Glutamatergic neuron (in vitro differentiated cells): ENCODE measurements around the gene UBE2G2. TPM values are rescaled to one million over a fixed set of nuclear protein-coding genes. Genes with fewer than 3 reads are reported as not detected.

ENCODE experiments used
- DNase-seq: peaks from one replicate; pipeline ENCODE4 v3.0.0; 2022
- H3K27ac Mint-ChIP-seq: one replicate; pipeline ENCODE4 v1.8.0; 2020; ENCODE audit warnings: mild to moderate bottlenecking, mixed read lengths, inconsistent platforms; ENCODE audit not compliant: unreplicated experiment
- H3K27me3 Mint-ChIP-seq: one replicate; pipeline ENCODE4 v1.8.0; 2020; ENCODE audit warnings: mild to moderate bottlenecking, moderate library complexity, mixed read lengths, inconsistent platforms; ENCODE audit not compliant: unreplicated experiment
- H3K36me3 Mint-ChIP-seq: one replicate; pipeline ENCODE4 v1.8.0; 2020; ENCODE audit warnings: mild to moderate bottlenecking, mixed read lengths, inconsistent platforms; ENCODE audit not compliant: unreplicated experiment
- H3K4me1 Mint-ChIP-seq: one replicate; pipeline ENCODE4 v1.8.0; 2020; ENCODE audit warnings: mild to moderate bottlenecking, low read depth, mixed read lengths, inconsistent platforms; ENCODE audit not compliant: unreplicated experiment
- H3K4me3 Mint-ChIP-seq: one replicate; pipeline ENCODE4 v1.8.0; 2020; ENCODE audit warnings: mild to moderate bottlenecking, mixed read lengths, inconsistent platforms; ENCODE audit not compliant: unreplicated experiment
- H3K9me3 Mint-ChIP-seq: one replicate; pipeline ENCODE4 v1.8.0; 2020; ENCODE audit warnings: mild to moderate bottlenecking, moderate library complexity, mixed read lengths, inconsistent platforms; ENCODE audit not compliant: unreplicated experiment
- total RNA-seq: library from RNA; stranded (reverse); fragmentation: NEBNext Ultra II Directional; extraction: Animal tissue kit (Norgen Biotek cat#: 25700); gene quantifications from one replicate; pipeline ENCODE4 v1.2.1, GENCODE V29; 2021; ENCODE audit not compliant: unreplicated experiment
- TF ChIP-seq, protein P1 (sequence below): fragments of 200-600 bp; sonication (generic); IDR thresholded peaks from one replicate; pipeline ENCODE4 v1.5.0; 2021; ENCODE audit not compliant: partially characterized antibody, unreplicated experiment

The UBE2G2 gene
- total RNA-seq, 1 donor from 2014 or later = 77.7 TPM

DNA sequence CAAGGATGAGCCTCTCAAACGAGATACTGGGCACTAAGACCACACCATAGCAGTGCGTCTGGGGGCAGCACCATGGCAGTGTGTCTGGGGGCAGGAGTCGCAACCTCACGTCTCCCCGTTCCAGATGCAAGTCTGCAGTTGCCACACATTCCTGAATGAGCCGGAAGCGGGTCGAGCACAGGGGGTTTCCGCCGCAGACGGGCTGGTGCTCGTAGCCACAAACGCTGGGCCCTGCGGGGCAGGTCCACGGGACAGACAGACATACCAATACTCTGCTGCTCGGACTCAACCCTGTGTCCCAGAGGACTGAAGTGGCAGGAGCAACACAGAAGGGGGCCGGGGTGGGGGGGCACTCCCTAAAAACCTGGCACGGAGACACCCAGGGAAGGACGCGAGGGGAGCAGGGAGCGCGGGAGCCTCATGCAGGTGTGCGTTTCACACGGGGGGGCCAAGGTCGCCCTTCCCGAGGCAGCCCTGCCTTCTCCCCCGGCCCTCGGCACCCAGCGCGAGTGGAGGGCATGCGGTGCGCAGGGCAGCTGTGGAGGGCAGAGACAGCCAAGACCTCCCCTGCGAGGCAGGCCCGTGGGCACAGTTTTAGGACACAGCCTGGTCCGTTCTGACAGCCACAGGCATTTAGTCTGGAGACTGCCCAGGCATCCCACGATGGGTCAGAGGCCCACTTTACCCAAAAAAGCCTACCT, 47.4 kb upstream of the UBE2G2 start:
- TF ChIP-seq, protein P1, sequence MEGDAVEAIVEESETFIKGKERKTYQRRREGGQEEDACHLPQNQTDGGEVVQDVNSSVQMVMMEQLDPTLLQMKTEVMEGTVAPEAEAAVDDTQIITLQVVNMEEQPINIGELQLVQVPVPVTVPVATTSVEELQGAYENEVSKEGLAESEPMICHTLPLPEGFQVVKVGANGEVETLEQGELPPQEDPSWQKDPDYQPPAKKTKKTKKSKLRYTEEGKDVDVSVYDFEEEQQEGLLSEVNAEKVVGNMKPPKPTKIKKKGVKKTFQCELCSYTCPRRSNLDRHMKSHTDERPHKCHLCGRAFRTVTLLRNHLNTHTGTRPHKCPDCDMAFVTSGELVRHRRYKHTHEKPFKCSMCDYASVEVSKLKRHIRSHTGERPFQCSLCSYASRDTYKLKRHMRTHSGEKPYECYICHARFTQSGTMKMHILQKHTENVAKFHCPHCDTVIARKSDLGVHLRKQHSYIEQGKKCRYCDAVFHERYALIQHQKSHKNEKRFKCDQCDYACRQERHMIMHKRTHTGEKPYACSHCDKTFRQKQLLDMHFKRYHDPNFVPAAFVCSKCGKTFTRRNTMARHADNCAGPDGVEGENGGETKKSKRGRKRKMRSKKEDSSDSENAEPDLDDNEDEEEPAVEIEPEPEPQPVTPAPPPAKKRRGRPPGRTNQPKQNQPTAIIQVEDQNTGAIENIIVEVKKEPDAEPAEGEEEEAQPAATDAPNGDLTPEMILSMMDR = no peak
- H3K27me3 Mint-ChIP-seq = peaks cover 12% of the 10 kb centered on the region
- no peak overlapping the region for H3K4me3 Mint-ChIP-seq
- no peak overlapping the region for H3K27ac Mint-ChIP-seq
- peaks cover 5% of the 10 kb centered on the region for H3K4me1 Mint-ChIP-seq
- no peak for DNase-seq
- H3K9me3 Mint-ChIP-seq = peaks cover 5% of the 10 kb centered on the region
- H3K36me3 Mint-ChIP-seq = no peaks in the 10 kb centered on the region

DNA sequence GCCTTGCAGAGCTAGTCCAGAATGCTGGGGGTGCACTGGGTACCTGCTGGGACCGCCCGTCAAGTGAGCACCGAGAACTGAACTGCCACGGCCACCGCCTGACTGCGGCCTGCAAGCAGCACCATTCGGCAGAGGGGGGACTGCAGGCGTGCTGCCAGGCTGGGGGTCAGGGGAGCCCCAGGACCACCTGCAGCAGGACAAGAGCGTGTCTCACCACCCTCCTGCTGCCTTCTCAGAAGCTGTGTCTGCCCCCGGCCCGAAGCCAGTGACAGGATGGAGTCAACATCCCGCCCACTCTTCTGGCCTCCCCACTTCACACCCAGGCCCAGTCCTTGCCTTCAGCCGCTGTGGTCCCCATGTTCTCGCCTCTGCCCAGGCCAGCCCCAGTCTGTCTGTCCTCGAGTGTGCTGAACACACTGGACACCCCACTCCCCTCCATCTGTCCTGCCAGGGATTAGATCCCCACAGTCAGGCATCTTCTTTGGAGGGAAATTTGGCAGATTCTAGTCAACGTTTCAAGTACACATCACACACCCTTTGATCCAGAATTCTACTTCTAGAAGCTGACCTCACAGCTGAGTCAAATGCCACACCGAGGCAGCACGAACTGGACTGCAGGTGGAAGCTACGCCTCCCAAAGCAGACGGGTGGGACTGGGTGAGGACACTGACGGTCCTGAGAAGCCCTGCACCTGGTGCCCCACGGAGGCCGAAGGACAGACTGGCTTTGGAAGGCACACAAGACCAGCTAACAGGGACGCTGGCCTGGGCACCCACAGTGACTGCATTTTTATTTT, 45.8 kb upstream of the UBE2G2 start:
- TF ChIP-seq, protein P1 = no peak
- Mint-ChIP-seq H3K27me3 (peaks cover 10% of the 10 kb centered on the region), H3K36me3 (no peaks in the 10 kb centered on the region), H3K9me3 (peaks cover 6% of the 10 kb centered on the region), H3K4me1 (peaks cover 5% of the 10 kb centered on the region), H3K4me3 (no peak overlapping the region), H3K27ac (no peak overlapping the region)
- no peak for DNase-seq

DNA sequence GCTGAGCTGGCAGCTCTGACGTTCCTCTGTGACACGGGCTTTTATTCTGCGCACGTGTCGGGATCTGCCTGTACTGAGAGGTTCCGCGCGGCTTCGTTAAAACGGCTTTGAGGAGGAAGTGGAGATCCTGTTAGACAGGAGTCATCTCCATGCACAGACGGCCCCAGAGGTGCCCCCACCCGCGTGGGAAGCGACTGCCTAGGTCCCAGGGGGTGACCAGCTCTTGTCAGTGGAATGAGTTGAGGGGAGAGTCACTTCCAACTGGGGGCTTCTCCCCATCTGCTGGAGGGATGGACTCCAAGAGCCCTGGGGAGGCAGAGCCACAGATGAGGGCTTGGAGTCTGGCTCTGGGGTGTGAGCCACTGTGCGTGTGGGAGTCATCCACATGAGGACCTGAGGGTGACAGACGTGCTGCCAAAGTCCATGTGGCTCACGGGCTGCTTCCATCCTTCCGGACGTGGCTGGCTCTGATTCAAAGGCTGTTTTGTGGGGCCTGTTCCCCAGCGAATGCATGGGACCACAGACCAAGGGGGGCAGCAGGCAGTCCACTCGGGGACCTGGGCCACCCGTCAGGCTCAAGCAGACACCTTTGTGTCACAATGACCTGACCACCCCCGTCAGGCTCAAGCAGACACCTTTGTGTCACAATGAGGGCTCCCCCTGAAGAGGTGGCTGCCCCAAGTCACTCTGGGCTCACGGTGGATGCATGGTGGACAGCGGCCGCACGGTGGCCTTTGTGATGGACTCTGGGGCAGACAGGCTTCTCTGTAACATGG, 45.1 kb upstream of the UBE2G2 start:
- peaks cover 6% of the 10 kb centered on the region for H3K9me3 Mint-ChIP-seq
- peak overlapping the region; percentile 61 for H3K4me3 Mint-ChIP-seq
- H3K27me3 Mint-ChIP-seq = peaks cover 10% of the 10 kb centered on the region
- DNase-seq = no peak
- H3K4me1 Mint-ChIP-seq = peaks cover 5% of the 10 kb centered on the region
- peak overlapping the region; percentile 59 for H3K27ac Mint-ChIP-seq
- no peaks in the 10 kb centered on the region for H3K36me3 Mint-ChIP-seq
- TF ChIP-seq, protein P1 = no peak

DNA sequence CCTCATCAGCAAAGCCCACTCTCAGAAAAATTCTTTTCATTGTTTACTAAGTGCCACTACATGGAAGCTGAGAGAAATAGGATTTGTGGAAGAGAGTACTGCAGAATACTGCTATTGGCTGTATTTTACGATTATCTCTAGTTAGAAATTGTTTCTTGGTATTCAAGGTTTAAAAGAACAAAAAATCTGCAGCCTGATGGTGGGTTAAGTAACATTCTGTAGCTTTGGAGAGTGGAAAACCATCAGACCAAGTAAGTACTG, 44.5 kb upstream of the UBE2G2 start:
- H3K9me3 Mint-ChIP-seq = peaks cover 6% of the 10 kb centered on the region
- TF ChIP-seq, protein P1 = no peak
- peak overlapping the region; percentile 61 for H3K4me3 Mint-ChIP-seq
- no peak for DNase-seq
- peaks cover 10% of the 10 kb centered on the region for H3K27me3 Mint-ChIP-seq
- H3K27ac Mint-ChIP-seq = peak overlapping the region; percentile 59
- peaks cover 5% of the 10 kb centered on the region for H3K4me1 Mint-ChIP-seq
- no peaks in the 10 kb centered on the region for H3K36me3 Mint-ChIP-seq
